HS-5 (cell line): ENCODE results near the gene RC3H1.

Experiments used
- DNase-seq: peaks from one replicate; pipeline ENCODE4 v3.0.0-alpha.2; 2012; ENCODE audit warnings: low read depth

The RC3H1 gene

GRCh38 chr1:173886746-173887611, 135.2 kb downstream of the RC3H1 start:
- no peak for DNase-seq

- no peak for DNase-seq
Observed at GRCh38 chr1:173884701-173885100, 137.5 kb downstream of the RC3H1 start.
